ENCODE measurements around the gene MUTYH.
A peak's percentile ranks its signal among the peaks of the same experiment; 100 is the strongest.
"Not testable (repeated sequence)": the region's sequence is repeated elsewhere in the genome, so short reads cannot be mapped to it uniquely, and the experiment has no call there.

The MUTYH gene

DNA sequence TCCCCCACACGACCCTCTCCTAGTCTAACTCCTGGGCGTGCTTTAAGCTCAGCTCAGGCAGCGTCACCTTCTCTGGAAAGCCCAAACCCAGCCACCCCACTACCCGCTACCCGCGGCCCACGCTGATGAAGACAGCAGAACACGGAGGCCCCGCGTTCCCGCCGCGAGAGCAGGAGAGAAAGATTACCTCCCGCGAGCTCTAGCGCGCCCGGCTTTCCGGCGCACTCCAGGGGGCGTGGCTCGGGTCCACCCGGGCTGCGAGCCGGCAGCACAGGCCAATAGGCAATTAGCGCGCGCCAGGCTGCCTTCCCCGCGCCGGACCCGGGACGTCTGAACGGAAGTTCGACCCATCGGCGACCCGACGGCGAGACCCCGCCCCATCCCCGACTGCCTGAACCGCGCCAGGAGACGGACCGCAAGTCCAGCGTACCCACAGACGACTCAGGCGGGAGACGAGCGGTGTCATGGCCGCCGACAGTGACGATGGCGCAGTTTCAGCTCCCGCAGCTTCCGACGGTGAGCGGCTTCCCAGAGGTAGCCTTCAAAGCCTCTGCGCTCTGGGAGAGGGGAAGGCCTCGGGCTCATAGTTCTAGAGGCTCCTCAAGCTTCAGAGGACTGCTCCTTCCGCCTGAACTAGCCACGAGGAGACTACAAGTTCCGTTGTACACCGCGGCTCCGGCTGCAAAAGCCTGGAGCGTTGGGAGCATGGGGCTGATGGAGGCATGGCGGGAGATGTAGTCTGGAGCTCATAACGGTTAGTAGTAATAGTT lies at the start of gene MUTYH, which contains the start of gene TOE1:
TSS of gene MUTYH (minus strand) at position 652 of the 770 bp plus-strand sequence. CDS start 5,935 bp downstream, outside the sequence.
TSS of gene TOE1 (plus strand) at position 382 of the 770 bp plus-strand sequence. CDS start at position 465, 83 bp downstream.
- DNase-seq: peak; percentile 92

GRCh38 chr1:45386219-45386618 lies 46.0 kb upstream of the MUTYH start:
- DNase-seq: no peak

DNA sequence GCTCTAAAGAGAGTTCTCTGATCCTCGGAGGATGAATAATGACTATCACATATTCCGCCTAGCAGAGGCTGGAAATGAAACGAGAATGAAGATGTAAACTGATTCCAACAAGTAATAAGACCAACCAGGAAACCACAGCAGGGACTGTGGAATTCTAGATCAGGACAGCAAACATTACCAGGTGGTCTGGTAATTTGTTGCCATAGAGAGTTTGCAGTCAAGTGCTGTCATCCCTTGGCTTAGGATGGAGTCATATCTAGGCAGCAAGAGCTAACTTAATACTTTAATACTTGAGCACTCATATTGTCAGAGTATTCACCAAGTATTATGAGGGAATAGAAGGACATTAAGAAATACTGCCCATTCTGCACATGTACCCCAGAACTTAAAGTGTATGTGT lies 45.1 kb upstream of the MUTYH start:
- peak; percentile 13 to 86 for DNase-seq

GRCh38 chr1:45384213-45384612 lies 44.0 kb upstream of the MUTYH start:
- DNase-seq: not testable (repeated sequence)

DNA sequence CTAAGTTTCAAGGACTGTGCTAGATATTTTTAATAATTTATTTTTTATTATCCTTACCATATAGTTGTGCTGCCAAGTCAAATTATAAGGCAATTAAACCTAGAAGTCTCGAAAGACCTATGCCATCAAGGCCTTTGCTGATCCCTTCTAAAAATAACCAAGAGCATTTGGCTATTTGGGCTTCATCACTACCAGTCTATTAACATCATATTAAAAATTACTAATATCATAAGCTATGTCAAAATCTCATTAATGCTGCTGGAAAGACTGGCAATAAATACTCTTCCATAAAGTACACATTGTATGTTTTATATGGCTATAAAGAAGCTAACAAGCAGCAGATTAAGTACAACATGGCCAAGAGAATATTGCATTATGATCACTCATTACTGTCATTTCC lies 43.0 kb upstream of the MUTYH start:
- DNase-seq: no peak

GRCh38 chr1:45381243-45381642 lies 41.0 kb upstream of the MUTYH start:
- DNase-seq: no peak

DNA sequence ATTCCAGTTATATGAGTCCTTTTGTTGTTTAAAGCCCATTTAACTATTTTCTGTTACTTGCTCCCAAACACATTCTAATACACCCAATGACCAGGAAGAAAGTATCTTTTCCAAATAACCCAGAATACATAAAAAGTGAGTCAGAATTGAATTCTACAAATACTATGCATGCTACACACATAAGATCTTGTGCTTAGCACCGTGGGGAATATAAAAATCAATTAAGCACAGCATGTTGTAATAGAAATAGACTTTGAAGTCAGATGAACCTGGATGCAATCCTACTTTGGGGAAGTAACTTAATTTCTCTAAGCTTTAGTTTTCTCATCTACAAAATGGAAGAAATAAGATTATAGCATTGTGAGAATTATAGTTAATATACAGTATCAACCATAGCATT lies 40.5 kb upstream of the MUTYH start:
- no peak for DNase-seq

- DNase-seq: no peak
Measured at GRCh38 chr1:45380125-45380524, 39.9 kb upstream of the MUTYH start.

DNA sequence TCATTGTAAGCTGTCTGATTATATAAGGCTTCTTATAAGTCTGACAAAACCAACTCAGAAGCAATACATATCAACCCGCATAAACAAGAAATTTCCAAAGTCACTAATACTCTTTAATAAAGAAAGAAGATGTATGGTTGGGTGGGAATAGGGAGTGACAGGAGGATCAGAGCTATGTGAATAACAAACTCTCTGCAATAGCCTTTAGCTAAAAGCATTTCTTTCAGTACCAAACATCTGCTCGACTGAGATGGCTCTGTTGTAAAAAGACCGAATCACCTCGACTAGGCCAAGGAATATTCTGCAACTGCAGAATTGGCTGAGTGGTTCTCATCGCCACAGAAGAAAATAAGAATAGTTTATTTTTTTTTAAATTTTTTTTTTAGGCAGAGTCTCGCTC lies 39.3 kb upstream of the MUTYH start:
- DNase-seq: no peak

- DNase-seq: no peak
Measured at GRCh38 chr1:45378184-45378583, 37.9 kb upstream of the MUTYH start.

GRCh38 chr1:45375104-45376090 lies 35.2 kb upstream of the MUTYH start:
- DNase-seq: no peak

- DNase-seq: no peak
Measured at GRCh38 chr1:45373573-45373972, 33.3 kb upstream of the MUTYH start.

GRCh38 chr1:45370575-45370974 lies 30.3 kb upstream of the MUTYH start:
- no peak for DNase-seq

GRCh38 chr1:45365051-45365450 lies 24.8 kb upstream of the MUTYH start:
- DNase-seq: no peak

GRCh38 chr1:45364294-45364693 lies 24.1 kb upstream of the MUTYH start:
- no peak for DNase-seq

- not testable (repeated sequence) for DNase-seq
Measured at GRCh38 chr1:45360981-45361380, 20.7 kb upstream of the MUTYH start.

DNA sequence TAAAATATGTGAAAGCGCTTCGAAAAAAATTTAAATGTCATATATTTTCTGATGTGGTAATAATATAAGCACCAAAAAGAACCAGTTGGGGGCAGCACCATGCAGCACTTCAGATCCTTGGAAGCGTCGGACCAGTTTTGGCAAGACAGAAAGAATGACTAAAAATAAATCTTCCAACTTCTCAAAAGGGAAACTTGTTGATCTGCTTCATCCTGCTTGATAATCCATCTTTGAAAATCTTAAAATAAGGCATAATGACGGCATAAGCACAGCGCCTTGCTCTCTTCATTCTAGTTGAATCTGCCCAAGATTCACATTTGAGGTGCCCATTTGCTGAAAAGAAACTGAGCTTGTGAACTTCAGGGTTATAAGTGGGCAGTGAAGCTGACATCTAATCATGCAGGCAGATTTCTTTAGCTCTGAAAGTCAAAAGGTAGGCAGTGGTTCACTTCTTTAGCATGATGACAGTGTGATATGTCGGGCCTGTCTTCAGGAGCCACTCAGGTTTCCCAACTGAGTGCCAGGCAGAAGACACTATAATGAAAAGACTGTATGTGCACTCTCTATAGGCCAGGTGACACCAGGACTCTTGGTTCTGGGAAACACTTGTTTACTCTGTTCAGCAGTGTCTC lies 19.8 kb upstream of the MUTYH start:
- peak; percentile 9 to 47 for DNase-seq

DNA sequence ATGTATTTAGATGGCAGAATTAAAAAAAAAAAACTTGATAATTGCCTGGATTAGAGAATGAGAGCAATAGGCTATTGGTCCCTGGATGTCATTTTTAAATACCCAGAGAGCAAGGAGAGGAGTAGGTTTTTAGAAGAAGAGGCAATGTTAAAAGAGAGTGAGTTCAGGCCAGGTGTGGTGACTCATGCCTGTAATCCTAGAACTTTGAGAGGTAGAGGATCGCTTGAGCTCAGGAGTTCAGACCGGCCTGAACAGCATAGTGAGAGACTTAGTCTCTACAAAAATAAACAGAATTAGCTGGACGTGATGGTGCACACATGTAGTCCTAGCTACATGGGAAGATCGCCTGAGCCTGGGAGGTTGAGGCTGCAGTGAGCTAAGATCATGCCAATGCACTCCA lies 15.9 kb upstream of the MUTYH start:
- DNase-seq: no peak

DNA sequence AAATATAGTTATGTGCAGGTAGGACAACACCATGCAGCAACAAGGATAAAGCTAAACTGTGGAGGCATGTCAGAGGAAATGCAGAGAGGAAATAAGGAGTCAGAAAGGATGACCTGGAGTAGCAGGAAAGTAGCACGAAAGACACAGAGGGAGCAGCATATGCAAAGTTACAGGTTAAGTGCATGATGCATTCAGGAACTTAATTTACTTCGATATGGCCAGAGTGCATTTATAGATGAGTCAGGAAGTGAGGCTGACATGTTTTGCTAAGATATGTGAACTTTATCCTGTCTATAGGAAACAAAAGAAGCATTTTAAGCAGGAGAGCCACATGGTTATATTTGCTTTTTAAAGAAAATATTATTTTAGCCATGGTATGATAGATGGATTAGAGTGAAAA lies 15.4 kb upstream of the MUTYH start:
- DNase-seq: no peak

- DNase-seq: no peak
Measured at GRCh38 chr1:45354838-45355237, 14.6 kb upstream of the MUTYH start.

- DNase-seq: no peak
Measured at GRCh38 chr1:45353685-45354084, 13.4 kb upstream of the MUTYH start.

- DNase-seq: no peak
Measured at GRCh38 chr1:45351508-45351907, 11.3 kb upstream of the MUTYH start.

Measured in NCI-H524 (cell line).